ENCODE data around the gene SNPH.
"Not testable (repeated sequence)": the region's sequence is repeated elsewhere in the genome, so short reads cannot be mapped to it uniquely, and the experiment has no call there.

The SNPH gene

DNA sequence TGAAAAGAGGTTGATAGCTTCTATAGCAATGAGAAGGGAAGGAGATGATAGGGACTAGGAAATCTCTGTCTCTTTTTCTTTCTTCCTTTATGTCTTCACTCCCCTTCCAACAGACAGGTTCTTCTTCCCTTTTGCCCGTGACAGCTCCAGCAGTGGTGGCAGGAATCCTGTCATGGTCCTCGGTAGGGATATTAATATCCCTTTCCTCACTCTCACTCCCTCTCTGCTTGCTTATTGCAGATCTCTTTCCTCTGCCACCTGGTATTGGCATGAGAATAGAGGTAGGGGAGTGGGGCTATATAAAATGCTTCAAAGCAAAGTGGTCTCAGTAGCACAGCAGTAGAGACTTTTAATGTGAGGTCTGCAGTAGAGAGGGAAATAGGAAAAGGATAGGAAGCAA is 20.5 kb upstream of the SNPH start:
- DNase-seq: no peak
- TF ChIP-seq, protein P1, sequence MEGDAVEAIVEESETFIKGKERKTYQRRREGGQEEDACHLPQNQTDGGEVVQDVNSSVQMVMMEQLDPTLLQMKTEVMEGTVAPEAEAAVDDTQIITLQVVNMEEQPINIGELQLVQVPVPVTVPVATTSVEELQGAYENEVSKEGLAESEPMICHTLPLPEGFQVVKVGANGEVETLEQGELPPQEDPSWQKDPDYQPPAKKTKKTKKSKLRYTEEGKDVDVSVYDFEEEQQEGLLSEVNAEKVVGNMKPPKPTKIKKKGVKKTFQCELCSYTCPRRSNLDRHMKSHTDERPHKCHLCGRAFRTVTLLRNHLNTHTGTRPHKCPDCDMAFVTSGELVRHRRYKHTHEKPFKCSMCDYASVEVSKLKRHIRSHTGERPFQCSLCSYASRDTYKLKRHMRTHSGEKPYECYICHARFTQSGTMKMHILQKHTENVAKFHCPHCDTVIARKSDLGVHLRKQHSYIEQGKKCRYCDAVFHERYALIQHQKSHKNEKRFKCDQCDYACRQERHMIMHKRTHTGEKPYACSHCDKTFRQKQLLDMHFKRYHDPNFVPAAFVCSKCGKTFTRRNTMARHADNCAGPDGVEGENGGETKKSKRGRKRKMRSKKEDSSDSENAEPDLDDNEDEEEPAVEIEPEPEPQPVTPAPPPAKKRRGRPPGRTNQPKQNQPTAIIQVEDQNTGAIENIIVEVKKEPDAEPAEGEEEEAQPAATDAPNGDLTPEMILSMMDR (IDR thresholded peaks at IDR 0.05): no peak
- Mint-ChIP-seq H3K36me3 (ENCODE audit: low read depth) (no peaks in the 10 kb centered on the region), H3K9me3 (no peaks in the 10 kb centered on the region), H3K27ac (no peak overlapping the region), H3K27me3 (ENCODE audit: low read depth, poor library complexity) (no peaks in the 10 kb centered on the region), H3K4me1 (peaks cover 12% of the 10 kb centered on the region), H3K4me3 (no peak overlapping the region)

- Mint-ChIP-seq H3K9me3 (no peaks in the 10 kb centered on the region), H3K4me3 (no peak overlapping the region), H3K27ac (no peak overlapping the region), H3K4me1 (no peaks in the 10 kb centered on the region), H3K36me3 (ENCODE audit: low read depth) (no peaks in the 10 kb centered on the region), H3K27me3 (ENCODE audit: low read depth, poor library complexity) (no peaks in the 10 kb centered on the region)
- TF ChIP-seq, protein P1 (IDR thresholded peaks at IDR 0.05): no peak
- DNase-seq: no peak
Measured at GRCh38 chr20:1247689-1248088, 18.4 kb upstream of the SNPH start.

- not testable (repeated sequence) for H3K27ac Mint-ChIP-seq; H3K9me3 Mint-ChIP-seq; H3K4me1 Mint-ChIP-seq; H3K4me3 Mint-ChIP-seq; DNase-seq; H3K27me3 Mint-ChIP-seq (ENCODE audit: low read depth, poor library complexity); H3K36me3 Mint-ChIP-seq (ENCODE audit: low read depth)
Measured at GRCh38 chr20:1250282-1250681, 15.8 kb upstream of the SNPH start.

GRCh38 chr20:1252416-1252815 is 13.7 kb upstream of the SNPH start:
- Mint-ChIP-seq H3K4me3 (no peak overlapping the region), H3K27me3 (ENCODE audit: low read depth, poor library complexity) (peaks cover 3% of the 10 kb centered on the region), H3K36me3 (ENCODE audit: low read depth) (no peaks in the 10 kb centered on the region), H3K27ac (no peak overlapping the region), H3K9me3 (peaks cover 8% of the 10 kb centered on the region), H3K4me1 (no peaks in the 10 kb centered on the region)
- TF ChIP-seq, protein P1 (IDR thresholded peaks at IDR 0.05): no peak
- DNase-seq: no peak

- no peak for DNase-seq
- H3K4me3 Mint-ChIP-seq: no peak overlapping the region
- H3K36me3 Mint-ChIP-seq (ENCODE audit: low read depth): no peaks in the 10 kb centered on the region
- TF ChIP-seq, protein P1 (IDR thresholded peaks at IDR 0.05): no peak
- peaks cover 8% of the 10 kb centered on the region for H3K9me3 Mint-ChIP-seq
- H3K27ac Mint-ChIP-seq: no peak overlapping the region
- peaks cover 3% of the 10 kb centered on the region for H3K27me3 Mint-ChIP-seq (ENCODE audit: low read depth, poor library complexity)
- H3K4me1 Mint-ChIP-seq: no peaks in the 10 kb centered on the region
Measured at GRCh38 chr20:1254254-1254653, 11.8 kb upstream of the SNPH start.

- TF ChIP-seq, protein P1 (IDR thresholded peaks at IDR 0.05): no peak
- Mint-ChIP-seq H3K9me3 (peaks cover 8% of the 10 kb centered on the region), H3K4me1 (no peaks in the 10 kb centered on the region), H3K36me3 (ENCODE audit: low read depth) (no peaks in the 10 kb centered on the region), H3K4me3 (no peak overlapping the region), H3K27ac (no peak overlapping the region), H3K27me3 (ENCODE audit: low read depth, poor library complexity) (peaks cover 3% of the 10 kb centered on the region)
- DNase-seq: no peak
Measured at GRCh38 chr20:1255675-1256074, 10.4 kb upstream of the SNPH start.
